HG03565 (cell line): ENCODE results near the gene SYCP1.
"Not testable (repeated sequence)": the region's sequence is repeated elsewhere in the genome, so short reads cannot be mapped to it uniquely, and the experiment has no call there.

Source experiments
- ATAC-seq: cut with Tn5 transposase; IDR thresholded peaks from one replicate; pipeline ENCODE4 v1.9.1; 2021; ENCODE audit warnings: mild to moderate bottlenecking, moderate library complexity; ENCODE audit not compliant: unreplicated experiment

The SYCP1 gene

GRCh38 chr1:114854693-114855320 lies at the start of gene SYCP1:
Gene SYCP1 (plus strand): TSS chr1:114854863. CDS start chr1:114855465, 602 bp downstream.
- no peak for ATAC-seq

DNA sequence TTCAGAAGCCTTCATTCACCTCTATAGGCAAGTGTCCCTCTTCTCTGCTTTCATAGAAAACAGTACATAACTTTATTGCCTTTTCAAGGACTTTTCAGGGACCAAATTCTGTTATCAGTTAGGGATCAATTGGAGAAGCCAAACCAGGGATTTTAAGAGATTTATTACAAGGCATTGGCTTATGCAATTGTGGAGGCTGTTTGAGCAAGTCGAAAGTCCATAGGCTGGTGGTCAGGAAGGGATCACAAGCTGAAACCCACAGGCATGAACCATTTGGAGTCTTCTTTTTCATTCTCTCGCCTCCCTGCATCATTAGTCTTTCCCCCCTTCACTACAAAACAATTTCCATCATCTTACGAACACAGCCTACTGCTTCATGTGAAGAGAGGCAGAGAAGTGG lies 34.8 kb upstream of the SYCP1 start:
- no peak for ATAC-seq

- no peak for ATAC-seq
Measured at GRCh38 chr1:114820392-114820791, 34.3 kb upstream of the SYCP1 start.

GRCh38 chr1:114821978-114822377 lies 32.7 kb upstream of the SYCP1 start:
- no peak for ATAC-seq

DNA sequence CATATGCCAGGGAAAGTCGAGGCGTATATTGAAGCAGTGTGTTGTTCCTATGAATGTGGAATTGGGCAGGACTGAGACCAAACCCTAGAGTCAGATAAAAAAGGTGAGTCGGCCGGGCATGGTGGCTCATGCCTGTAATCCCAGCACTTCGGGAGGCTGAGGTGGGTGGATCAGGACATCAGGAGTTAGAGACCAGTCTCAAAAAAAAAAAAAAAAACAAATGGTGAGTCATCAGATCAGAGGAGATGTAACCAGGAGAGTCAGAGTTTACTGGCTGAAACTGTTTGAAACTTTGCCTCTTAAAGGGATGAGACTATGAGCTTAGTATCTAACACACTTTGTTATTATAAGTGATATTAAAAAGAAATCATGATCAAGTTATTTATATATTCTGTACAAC lies 26.4 kb upstream of the SYCP1 start:
- no peak for ATAC-seq

DNA sequence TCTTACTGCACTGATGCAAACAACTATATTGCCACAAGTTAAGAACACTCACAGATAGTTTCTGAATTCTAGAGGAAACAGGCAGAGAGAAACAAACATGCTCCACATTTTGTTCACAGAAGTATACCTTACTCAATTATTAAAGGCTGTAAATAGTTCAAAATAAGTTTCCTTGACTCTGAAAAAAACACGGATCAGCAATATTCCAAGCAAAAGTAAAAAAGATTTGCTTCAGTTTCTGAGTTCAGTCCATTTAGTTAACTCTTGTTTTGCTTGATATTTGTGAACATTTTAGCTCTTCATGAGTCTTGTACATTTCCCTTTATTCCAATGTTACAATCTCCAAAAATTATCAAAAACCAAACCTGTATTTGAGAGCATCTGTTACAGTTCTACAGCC lies 24.6 kb upstream of the SYCP1 start:
- not testable (repeated sequence) for ATAC-seq

- ATAC-seq: no peak
Measured at GRCh38 chr1:114831276-114831994, 23.2 kb upstream of the SYCP1 start.

- ATAC-seq: no peak
Measured at GRCh38 chr1:114832057-114832456, 22.6 kb upstream of the SYCP1 start.

- no peak for ATAC-seq
Measured at GRCh38 chr1:114833421-114833820, 21.2 kb upstream of the SYCP1 start.

GRCh38 chr1:114844270-114844669 lies 10.4 kb upstream of the SYCP1 start:
- ATAC-seq: no peak

GRCh38 chr1:114853584-114853983 lies 1.1 kb upstream of the SYCP1 start:
- no peak for ATAC-seq

DNA sequence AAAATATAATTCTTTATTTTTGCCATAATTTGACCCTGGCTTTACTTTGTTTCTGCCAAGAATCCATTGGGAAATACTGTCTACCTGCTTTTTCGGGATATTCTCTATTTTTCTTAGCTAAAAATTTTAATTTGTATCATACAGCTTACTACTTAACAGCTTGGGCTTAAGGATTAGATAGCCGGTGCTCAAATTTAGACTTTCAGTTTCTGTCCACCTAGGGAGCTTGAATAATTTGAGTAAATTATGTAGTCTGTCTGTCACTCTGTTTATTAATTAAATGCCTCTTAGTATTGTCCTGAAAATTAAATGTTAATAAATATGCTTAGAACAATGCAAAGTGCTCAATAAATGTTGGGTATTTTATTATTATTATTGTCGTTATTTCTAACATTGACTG lies 6.7 kb downstream of the SYCP1 start:
- ATAC-seq: no peak

DNA sequence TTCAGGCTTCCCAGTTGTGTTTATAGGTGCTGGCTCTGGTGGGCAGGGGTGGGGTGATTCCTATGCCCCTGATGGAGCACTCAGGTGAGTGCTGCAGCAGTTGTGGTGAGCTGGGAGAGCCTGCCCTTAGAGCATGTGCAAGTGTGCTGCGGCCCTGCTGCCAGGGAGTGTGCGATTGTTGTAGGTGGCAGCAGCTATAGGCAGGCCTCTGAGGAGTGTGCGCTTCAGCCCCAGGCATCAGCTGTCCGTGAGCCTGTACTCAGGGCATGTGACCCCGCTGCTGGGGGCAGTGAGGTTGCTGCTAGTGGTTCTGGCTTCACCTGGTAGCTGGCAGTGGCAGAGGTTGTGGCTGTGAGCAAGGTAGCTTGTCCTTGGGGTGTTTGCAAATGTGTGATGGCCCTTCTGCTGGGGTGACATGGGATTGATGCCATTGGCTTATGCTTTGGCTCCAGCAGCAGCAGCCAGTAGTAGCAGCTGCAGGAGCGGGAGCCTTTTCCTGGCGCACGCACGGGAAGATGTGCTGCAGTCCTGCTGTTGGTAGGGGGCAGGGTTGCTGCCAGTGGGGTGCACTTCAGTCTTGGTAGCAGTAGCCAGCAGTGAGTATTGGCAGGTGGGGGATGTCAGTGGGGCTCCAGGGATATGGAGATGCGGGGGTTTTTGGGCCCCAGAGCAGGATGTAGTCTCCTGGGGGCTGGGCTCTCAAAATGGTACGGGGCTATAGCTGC lies 37.7 kb downstream of the SYCP1 start:
- ATAC-seq: no peak

DNA sequence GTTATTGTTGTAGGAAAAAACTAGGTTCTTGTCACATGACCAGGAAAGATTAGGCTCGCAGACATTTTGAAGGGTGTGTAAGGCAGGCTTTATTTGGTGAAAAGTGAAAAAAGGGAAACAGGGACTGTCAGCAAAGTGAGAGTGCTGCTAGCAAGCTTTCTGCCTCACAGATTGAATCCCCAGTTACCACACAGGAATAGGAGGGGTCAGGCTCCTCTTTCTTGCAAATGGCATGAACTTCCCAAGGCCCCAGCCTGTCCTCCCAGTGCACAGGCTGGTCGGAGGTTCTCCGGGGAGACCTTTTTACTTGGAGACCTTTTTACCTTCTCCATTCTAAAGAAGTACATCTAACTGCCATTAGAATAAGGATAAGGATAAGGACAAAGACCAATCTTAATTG lies 42.1 kb downstream of the SYCP1 start:
- ATAC-seq: no peak

GRCh38 chr1:114901814-114902213 lies 47.2 kb downstream of the SYCP1 start:
- ATAC-seq: no peak

- no peak for ATAC-seq
Measured at GRCh38 chr1:114902343-114902742, 47.7 kb downstream of the SYCP1 start.

GRCh38 chr1:114903480-114903879 lies 48.8 kb downstream of the SYCP1 start:
- ATAC-seq: no peak

- ATAC-seq: not testable (repeated sequence)
Measured at GRCh38 chr1:114915720-114916119, 61.1 kb downstream of the SYCP1 start.

DNA sequence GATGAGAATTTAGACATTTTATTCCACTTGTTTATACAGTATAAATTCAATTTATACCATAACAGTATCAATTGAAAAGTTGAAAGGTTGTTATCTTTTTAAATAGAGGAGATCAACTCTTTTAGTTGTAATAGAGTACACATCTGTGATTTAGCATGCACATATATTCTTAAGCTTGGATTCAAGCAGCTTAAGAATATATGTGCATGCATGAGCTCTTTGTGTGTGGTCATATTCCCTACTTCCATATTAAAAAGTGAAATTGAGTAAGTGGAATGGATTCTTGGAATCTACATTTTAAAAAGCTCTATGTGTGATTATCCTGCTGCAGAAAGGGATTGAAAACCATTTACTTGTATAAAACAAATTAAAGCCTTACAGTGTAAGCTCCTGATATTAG lies 71.9 kb downstream of the SYCP1 start:
- no peak for ATAC-seq

DNA sequence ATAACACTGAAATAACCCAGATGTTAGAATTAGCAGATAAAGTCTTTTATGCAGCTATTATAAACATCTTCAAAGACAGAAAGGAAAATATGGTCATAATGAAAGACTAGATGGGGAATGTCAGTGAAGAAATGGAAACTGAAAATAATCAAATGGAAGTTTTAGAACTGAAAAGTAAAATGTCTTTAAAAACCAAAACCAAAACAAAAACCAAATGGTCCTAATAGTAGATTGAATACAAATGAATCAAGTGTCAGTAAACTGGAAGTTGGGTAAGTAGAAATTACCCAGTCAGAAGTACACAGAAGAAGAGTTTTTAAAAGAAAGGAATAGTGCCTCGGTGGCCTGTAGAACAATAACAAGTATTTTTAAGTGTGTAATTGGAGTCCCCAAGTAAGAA lies 72.7 kb downstream of the SYCP1 start:
- no peak for ATAC-seq

- ATAC-seq: no peak
Measured at GRCh38 chr1:114956570-114956969, 101.9 kb downstream of the SYCP1 start.

GRCh38 chr1:114959423-114959822 lies 104.8 kb downstream of the SYCP1 start:
- ATAC-seq: no peak
